Neural progenitor cell (in vitro differentiated cells): ENCODE measurements around the gene LYRM4. TPM values are rescaled to one million over a fixed set of nuclear protein-coding genes. Genes with fewer than 3 reads are reported as not detected.

Experiments used
- DNase-seq: peaks from one replicate; pipeline ENCODE4 v3.0.0-alpha.2; 2016; ENCODE audit warnings: low spot score
- H2AFZ ChIP-seq: fragments of 200-600 bp; sonication (generic); replicated peaks from 2 replicates; pipeline ENCODE4 v1.6.1; 2016; ENCODE audit warnings: antibody characterized with exemption
- H3F3A ChIP-seq: fragments of 200-600 bp; sonication (generic); 2 replicates; pipeline ENCODE4 v1.6.1; 2016; ENCODE audit warnings: antibody characterized with exemption, low read depth
- H3K27ac ChIP-seq: fragments of 200-600 bp; sonication (generic); 2 replicates; pipeline ENCODE4 v1.5.1; 2016; ENCODE audit warnings: mild to moderate bottlenecking
- H3K27me3 ChIP-seq: fragments of 200-600 bp; sonication (generic); 2 replicates; pipeline ENCODE4 v1.6.1; 2016; ENCODE audit warnings: mild to moderate bottlenecking, moderate library complexity
- H3K36me3 ChIP-seq: fragments of 200-600 bp; sonication (generic); 2 replicates; pipeline ENCODE4 v1.5.1; 2016
- H3K4me1 ChIP-seq: fragments of 200-600 bp; sonication (generic); 2 replicates; pipeline ENCODE4 v1.6.1; 2016; ENCODE audit warnings: mixed run types
- H3K4me2 ChIP-seq: fragments of 200-600 bp; sonication (generic); 2 replicates; pipeline ENCODE4 v1.6.1; 2016
- H3K4me3 ChIP-seq: fragments of 200-600 bp; sonication (generic); 2 replicates; pipeline ENCODE4 v1.5.1; 2016
- H3K79me2 ChIP-seq: fragments of 200-600 bp; sonication (generic); 2 replicates; pipeline ENCODE4 v1.6.1; 2016; ENCODE audit warnings: low read depth
- H3K9ac ChIP-seq: fragments of 200-600 bp; sonication (generic); 2 replicates; pipeline ENCODE4 v1.6.1; 2016
- H3K9me3 ChIP-seq: fragments of 200-600 bp; sonication (generic); 2 replicates; pipeline ENCODE4 v1.5.1; 2016; ENCODE audit warnings: low read depth
- H4K20me1 ChIP-seq: fragments of 200-600 bp; sonication (generic); 2 replicates; pipeline ENCODE4 v1.6.1; 2016; ENCODE audit warnings: low read depth
- H3K27ac Mint-ChIP-seq: 3 replicates; pipeline ENCODE4 v1.8.0; 2021; ENCODE audit warnings: mixed read lengths
- H3K27me3 Mint-ChIP-seq: 2 replicates; pipeline ENCODE4 v1.8.0; 2022; ENCODE audit warnings: low read depth, mild to moderate bottlenecking, inconsistent platforms, moderate library complexity, mixed read lengths; ENCODE audit not compliant: insufficient read depth
- H3K36me3 Mint-ChIP-seq: 3 replicates; pipeline ENCODE4 v1.8.0; 2021; ENCODE audit warnings: mixed read lengths
- H3K4me1 Mint-ChIP-seq: 3 replicates; pipeline ENCODE4 v1.8.0; 2021; ENCODE audit warnings: mixed read lengths
- H3K4me3 Mint-ChIP-seq: 3 replicates; pipeline ENCODE4 v1.8.0; 2021; ENCODE audit warnings: mild to moderate bottlenecking, moderate library complexity, mixed read lengths
- H3K9me3 Mint-ChIP-seq: 3 replicates; pipeline ENCODE4 v1.8.0; 2020; ENCODE audit warnings: mixed read lengths
- EZH2 ChIP-seq: fragments of 200-600 bp; sonication (generic); IDR thresholded peaks from 2 replicates; pipeline ENCODE4 v1.6.1; 2017; ENCODE audit warnings: antibody characterized with exemption, mild to moderate bottlenecking, moderate library complexity
- EZH2phosphoT487 ChIP-seq: fragments of 200-600 bp; sonication (generic); IDR thresholded peaks from 2 replicates; pipeline ENCODE4 v1.6.1; 2017; ENCODE audit warnings: antibody characterized with exemption
- total RNA-seq: library from RNA; depleted of rRNA; stranded (reverse); fragments of >200 nt; gene quantifications from 2 replicates; pipeline ENCODE4 v1.2.3, GENCODE V29; 2015; ENCODE audit warnings: low replicate concordance
- TF ChIP-seq, protein P1 (sequence below): fragments of 200-600 bp; sonication (generic); IDR thresholded peaks from 2 replicates; pipeline ENCODE4 v1.5.1; 2017; ENCODE audit warnings: antibody characterized with exemption, mild to moderate bottlenecking

The LYRM4 gene
- total RNA-seq, 1 donor from 2014 or later = 23.9 TPM

DNA sequence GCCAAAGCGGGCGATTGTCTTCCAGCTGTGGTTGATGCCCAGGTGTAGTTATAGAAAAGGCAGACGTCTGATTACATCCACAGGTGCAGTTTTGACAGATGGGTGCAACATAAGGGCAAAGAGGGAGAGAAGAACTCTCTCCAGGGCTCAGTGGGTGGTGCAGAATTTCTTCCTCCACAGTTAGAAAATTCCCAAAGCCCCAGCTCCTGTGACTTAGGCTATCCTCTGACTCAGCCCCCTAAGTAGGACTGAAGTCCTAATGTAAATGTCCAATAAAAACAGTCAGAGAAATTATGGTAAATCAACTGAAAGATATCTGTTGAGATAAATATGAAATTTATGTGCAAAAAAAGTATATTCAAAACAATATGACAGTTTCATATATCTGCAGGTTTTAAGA, 31.4 kb downstream of the LYRM4 start:
- Mint-ChIP-seq H3K27me3 (no peaks in the 10 kb centered on the region), H3K27ac (no peak overlapping the region), H3K9me3 (no peaks in the 10 kb centered on the region), H3K4me3 (no peak overlapping the region), H3K4me1 (no peaks in the 10 kb centered on the region), H3K36me3 (peaks cover 3% of the 10 kb centered on the region)
- Histone ChIP-seq H3K4me1 (peaks cover 4% of the 10 kb centered on the region), H3F3A (no peaks in the 10 kb centered on the region), H3K4me3 (no peak overlapping the region), H3K9ac (no peak overlapping the region), H4K20me1 (no peaks in the 10 kb centered on the region), H3K9me3 (no peaks in the 10 kb centered on the region), H3K27ac (no peak overlapping the region), H3K27me3 (no peaks in the 10 kb centered on the region), H3K36me3 (no peaks in the 10 kb centered on the region), H3K4me2 (no peak overlapping the region), H2AFZ (no peak overlapping the region), H3K79me2 (no peaks in the 10 kb centered on the region)
- no peak for TF ChIP-seq EZH2
- TF ChIP-seq, protein P1, sequence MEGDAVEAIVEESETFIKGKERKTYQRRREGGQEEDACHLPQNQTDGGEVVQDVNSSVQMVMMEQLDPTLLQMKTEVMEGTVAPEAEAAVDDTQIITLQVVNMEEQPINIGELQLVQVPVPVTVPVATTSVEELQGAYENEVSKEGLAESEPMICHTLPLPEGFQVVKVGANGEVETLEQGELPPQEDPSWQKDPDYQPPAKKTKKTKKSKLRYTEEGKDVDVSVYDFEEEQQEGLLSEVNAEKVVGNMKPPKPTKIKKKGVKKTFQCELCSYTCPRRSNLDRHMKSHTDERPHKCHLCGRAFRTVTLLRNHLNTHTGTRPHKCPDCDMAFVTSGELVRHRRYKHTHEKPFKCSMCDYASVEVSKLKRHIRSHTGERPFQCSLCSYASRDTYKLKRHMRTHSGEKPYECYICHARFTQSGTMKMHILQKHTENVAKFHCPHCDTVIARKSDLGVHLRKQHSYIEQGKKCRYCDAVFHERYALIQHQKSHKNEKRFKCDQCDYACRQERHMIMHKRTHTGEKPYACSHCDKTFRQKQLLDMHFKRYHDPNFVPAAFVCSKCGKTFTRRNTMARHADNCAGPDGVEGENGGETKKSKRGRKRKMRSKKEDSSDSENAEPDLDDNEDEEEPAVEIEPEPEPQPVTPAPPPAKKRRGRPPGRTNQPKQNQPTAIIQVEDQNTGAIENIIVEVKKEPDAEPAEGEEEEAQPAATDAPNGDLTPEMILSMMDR = no peak
- no peak for TF ChIP-seq EZH2phosphoT487
- DNase-seq = no peak

DNA sequence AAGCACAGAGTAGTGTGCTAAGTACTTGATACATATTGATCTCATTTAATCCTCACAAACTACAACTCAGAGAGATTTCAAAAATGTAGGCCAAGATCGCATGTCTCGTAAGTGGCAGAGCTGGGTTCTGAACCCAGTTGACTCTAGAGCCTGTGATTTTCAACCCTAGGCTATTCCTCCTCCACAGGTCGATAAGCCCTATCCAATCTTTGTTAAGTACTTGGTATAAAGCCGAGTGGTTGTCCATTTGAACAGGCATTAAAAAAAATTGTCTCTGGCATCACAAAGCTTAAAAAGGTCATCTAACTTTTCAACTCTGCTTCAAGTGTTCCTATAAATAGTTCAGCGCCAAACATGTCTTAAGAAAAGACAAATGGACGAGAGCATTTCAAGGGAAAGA, 37.4 kb downstream of the LYRM4 start:
- Histone ChIP-seq H3K4me3 (no peak overlapping the region), H3F3A (no peaks in the 10 kb centered on the region), H4K20me1 (no peaks in the 10 kb centered on the region), H3K27ac (no peak overlapping the region), H3K36me3 (no peaks in the 10 kb centered on the region), H3K79me2 (no peaks in the 10 kb centered on the region), H3K27me3 (no peaks in the 10 kb centered on the region), H3K4me1 (no peaks in the 10 kb centered on the region), H3K9me3 (no peaks in the 10 kb centered on the region), H3K4me2 (no peak overlapping the region), H3K9ac (no peak overlapping the region), H2AFZ (no peak overlapping the region)
- H3K27ac Mint-ChIP-seq = no peak overlapping the region
- no peaks in the 10 kb centered on the region for H3K9me3 Mint-ChIP-seq
- H3K27me3 Mint-ChIP-seq = no peaks in the 10 kb centered on the region
- peaks cover 10% of the 10 kb centered on the region for H3K36me3 Mint-ChIP-seq
- H3K4me3 Mint-ChIP-seq = no peak overlapping the region
- TF ChIP-seq, protein P1 = no peak
- TF ChIP-seq EZH2phosphoT487 (no peak), EZH2 (no peak)
- peaks cover 4% of the 10 kb centered on the region for H3K4me1 Mint-ChIP-seq
- no peak for DNase-seq

DNA sequence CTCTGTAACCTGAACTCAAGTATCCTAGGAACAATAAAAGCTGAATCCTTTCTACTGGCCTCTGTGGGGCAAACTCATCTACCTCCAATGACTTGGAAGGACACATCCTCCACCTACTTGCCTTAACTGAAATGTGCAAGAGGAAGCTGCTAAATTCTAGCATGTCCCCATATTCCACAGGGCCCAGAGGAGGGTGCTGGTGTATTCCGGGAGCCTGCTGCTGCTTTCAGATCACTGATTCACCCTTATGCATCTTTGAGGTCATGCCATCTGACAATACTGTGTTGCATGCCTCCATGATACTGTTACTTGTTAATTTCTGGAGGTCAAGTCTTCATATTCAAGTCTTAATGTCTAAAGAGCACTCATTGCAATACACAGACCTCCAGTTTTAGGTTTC, 40.3 kb downstream of the LYRM4 start:
- Mint-ChIP-seq H3K4me3 (no peak overlapping the region), H3K9me3 (no peaks in the 10 kb centered on the region), H3K27me3 (no peaks in the 10 kb centered on the region), H3K4me1 (peaks cover 17% of the 10 kb centered on the region), H3K27ac (no peak overlapping the region), H3K36me3 (peaks cover 10% of the 10 kb centered on the region)
- Histone ChIP-seq H3K9ac (no peak overlapping the region), H4K20me1 (no peaks in the 10 kb centered on the region), H3K9me3 (no peaks in the 10 kb centered on the region), H3K27me3 (no peaks in the 10 kb centered on the region), H3K4me3 (no peak overlapping the region), H3K36me3 (no peaks in the 10 kb centered on the region), H2AFZ (no peak overlapping the region), H3F3A (peaks cover under 1% of the 10 kb centered on the region), H3K4me1 (no peaks in the 10 kb centered on the region), H3K4me2 (no peak overlapping the region), H3K79me2 (no peaks in the 10 kb centered on the region), H3K27ac (no peak overlapping the region)
- no peak for DNase-seq
- TF ChIP-seq EZH2 = no peak
- TF ChIP-seq, protein P1 = no peak
- no peak for TF ChIP-seq EZH2phosphoT487
